SK-N-MC (cell line): ENCODE results near the gene SEL1L3.

Source experiments
- DNase-seq: peaks from one replicate; pipeline ENCODE4 v3.0.0-alpha.2; 2011; ENCODE audit warnings: low read depth, low spot score
- H3K27ac ChIP-seq: fragments of 200-600 bp; sonication (generic); 2 replicates; pipeline ENCODE4 v1.5.1; 2016; ENCODE audit warnings: mixed run types
- H3K36me3 ChIP-seq: fragments of 200-600 bp; sonication (generic); 2 replicates; pipeline ENCODE4 v1.6.1; 2017; ENCODE audit warnings: antibody characterized with exemption, low read length, mixed read lengths; ENCODE audit not compliant: insufficient read depth
- H3K4me3 ChIP-seq: fragments of 200-600 bp; sonication (generic); 2 replicates; pipeline ENCODE4 v1.5.1; 2016
- H3K9ac ChIP-seq: fragments of 200-600 bp; sonication (generic); 2 replicates; pipeline ENCODE4 v1.8.0; 2017; ENCODE audit warnings: mixed run types, mixed read lengths; ENCODE audit not compliant: insufficient read length
- H3K9me3 ChIP-seq: fragments of 200-600 bp; sonication (generic); 2 replicates; pipeline ENCODE4 v1.6.1; 2017; ENCODE audit warnings: low read depth, mild to moderate bottlenecking, antibody characterized with exemption, low read length, moderate library complexity, mixed read lengths
- EZH2 ChIP-seq: fragments of 200-600 bp; sonication (generic); IDR thresholded peaks from one replicate; pipeline ENCODE4 v1.6.1; 2017; ENCODE audit warnings: antibody characterized with exemption
- FOXP2 ChIP-seq: optimal IDR thresholded peaks from 2 replicates; pipeline ENCODE3; 2011; ENCODE audit warnings: mild to moderate bottlenecking, moderate library complexity; ENCODE audit not compliant: insufficient read depth; ENCODE audit errors: extremely low read length, control extremely low read depth
- POLR2AphosphoS5 ChIP-seq: IDR thresholded peaks from 2 replicates; pipeline ENCODE4 v1.6.1; 2012; ENCODE audit warnings: mild to moderate bottlenecking, low read depth, low read length, borderline replicate concordance

SEL1L3 gene

DNA sequence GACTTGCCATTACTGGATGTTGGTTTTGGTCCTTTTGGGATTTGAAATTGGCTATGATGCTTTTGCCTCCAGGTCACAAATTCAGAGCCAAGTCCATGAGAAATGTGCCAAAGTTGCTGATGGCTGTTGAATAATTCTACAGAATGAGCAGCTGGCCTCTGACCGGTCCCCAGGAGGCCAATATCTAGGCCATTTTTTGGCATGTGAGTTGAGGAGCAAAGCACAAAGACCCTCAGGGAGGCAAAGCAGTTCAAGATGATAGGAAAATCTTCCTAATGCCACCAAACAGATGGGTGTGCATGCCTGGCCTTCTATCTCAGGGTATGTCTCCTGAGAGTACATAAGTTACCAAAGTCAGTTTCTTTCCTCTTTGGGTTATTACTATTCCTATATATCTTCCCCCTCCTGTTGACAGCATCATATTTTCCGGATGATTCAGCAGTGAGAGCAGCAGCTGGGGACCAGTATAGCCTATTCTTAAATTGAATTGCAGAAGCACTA is 44.4 kb downstream of the SEL1L3 start:
- DNase-seq: no peak
- no peak overlapping the region for H3K4me3 ChIP-seq
- TF ChIP-seq POLR2AphosphoS5: no peak
- TF ChIP-seq EZH2: no peak
- no peak for TF ChIP-seq FOXP2
- no peak overlapping the region for H3K9ac ChIP-seq
- no peak overlapping the region for H3K27ac ChIP-seq
- H3K36me3 ChIP-seq: peaks cover 4% of the 10 kb centered on the region; the same call in 1 of the 2 replicates
- no peaks in the 10 kb centered on the region for H3K9me3 ChIP-seq

DNA sequence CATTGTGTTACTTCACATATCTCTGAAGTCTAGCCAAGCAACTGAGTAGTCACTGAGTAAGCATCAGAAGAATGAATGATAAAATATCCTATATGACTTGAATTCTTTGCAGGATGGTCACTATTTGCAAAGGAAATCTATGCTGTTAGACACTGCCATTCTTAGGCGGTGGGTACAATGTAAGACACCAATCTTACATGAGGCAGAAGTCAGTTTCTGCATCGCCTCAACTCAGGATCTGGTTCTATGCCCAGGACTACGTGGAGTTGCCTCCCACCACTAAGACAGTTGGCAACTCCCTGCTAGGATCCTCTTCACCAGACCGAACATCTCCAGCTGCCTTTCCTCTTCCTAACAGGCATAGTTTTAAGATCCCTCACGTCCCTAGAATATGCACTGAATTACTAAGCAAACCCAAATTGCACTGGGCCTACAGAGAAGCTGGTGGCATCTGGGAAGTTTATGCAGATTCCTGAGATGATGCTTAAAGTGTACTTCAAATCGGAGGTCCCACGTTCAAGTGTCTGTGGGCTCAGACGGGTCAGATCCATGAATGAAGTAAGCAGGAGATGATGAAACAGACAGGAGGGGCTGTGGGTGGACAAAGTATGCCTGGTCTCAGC is 45.6 kb downstream of the SEL1L3 start:
- Histone ChIP-seq H3K36me3 (peaks cover 4% of the 10 kb centered on the region; the same call in 1 of the 2 replicates), H3K27ac (no peak overlapping the region), H3K9ac (no peak overlapping the region), H3K9me3 (no peaks in the 10 kb centered on the region), H3K4me3 (no peak overlapping the region)
- no peak for TF ChIP-seq POLR2AphosphoS5
- TF ChIP-seq EZH2: no peak
- no peak for TF ChIP-seq FOXP2
- no peak for DNase-seq

DNA sequence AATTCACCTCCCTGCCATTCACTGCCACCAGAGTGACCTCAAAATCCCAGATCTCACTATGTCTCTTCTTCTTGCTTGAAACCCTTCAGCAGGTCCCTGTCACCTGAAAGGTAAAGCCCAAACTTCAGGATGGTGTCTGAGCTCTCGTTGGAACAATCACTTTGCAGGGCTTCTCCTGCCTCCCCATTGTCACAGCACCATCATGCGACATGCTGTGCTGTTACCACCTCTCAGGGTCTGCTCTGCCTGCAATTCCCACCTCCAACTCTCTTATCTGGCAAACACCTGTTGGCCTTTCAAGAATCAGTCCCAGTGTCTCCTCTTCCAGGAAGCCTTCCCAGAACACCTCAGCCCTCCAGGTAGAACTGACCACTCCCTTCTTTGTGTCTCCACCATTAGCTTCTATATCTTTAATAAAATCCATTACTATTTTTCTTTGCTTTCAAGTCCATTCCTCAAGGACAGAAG is 46.2 kb downstream of the SEL1L3 start:
- Histone ChIP-seq H3K36me3 (peaks cover 4% of the 10 kb centered on the region; the same call in 1 of the 2 replicates), H3K9ac (no peak overlapping the region), H3K4me3 (no peak overlapping the region), H3K9me3 (no peaks in the 10 kb centered on the region), H3K27ac (no peak overlapping the region)
- TF ChIP-seq FOXP2 (no peak), POLR2AphosphoS5 (no peak), EZH2 (no peak)
- no peak for DNase-seq

- TF ChIP-seq EZH2: no peak
- no peak for TF ChIP-seq POLR2AphosphoS5
- no peak for TF ChIP-seq FOXP2
- no peak overlapping the region for H3K27ac ChIP-seq
Measured at GRCh38 chr4:25815586-25815985, 47.2 kb downstream of the SEL1L3 start.

GRCh38 chr4:25814301-25815136 is 48.3 kb downstream of the SEL1L3 start:
- no peak for DNase-seq
- H3K27ac ChIP-seq: no peak overlapping the region
- TF ChIP-seq FOXP2: no peak
- TF ChIP-seq EZH2: no peak
- TF ChIP-seq POLR2AphosphoS5: no peak
- no peak overlapping the region for H3K4me3 ChIP-seq
- peaks cover under 1% of the 10 kb centered on the region; the same call in 1 of the 2 replicates for H3K36me3 ChIP-seq
- H3K9ac ChIP-seq: no peak overlapping the region
- no peaks in the 10 kb centered on the region for H3K9me3 ChIP-seq

More at GRCh38 chr4:25815586-25815985, 47.2 kb downstream of the SEL1L3 start:
- DNase-seq: no peak
- Histone ChIP-seq H3K4me3 (no peak overlapping the region), H3K9ac (no peak overlapping the region), H3K9me3 (no peaks in the 10 kb centered on the region), H3K36me3 (peaks cover 4% of the 10 kb centered on the region; the same call in 1 of the 2 replicates)

DNA sequence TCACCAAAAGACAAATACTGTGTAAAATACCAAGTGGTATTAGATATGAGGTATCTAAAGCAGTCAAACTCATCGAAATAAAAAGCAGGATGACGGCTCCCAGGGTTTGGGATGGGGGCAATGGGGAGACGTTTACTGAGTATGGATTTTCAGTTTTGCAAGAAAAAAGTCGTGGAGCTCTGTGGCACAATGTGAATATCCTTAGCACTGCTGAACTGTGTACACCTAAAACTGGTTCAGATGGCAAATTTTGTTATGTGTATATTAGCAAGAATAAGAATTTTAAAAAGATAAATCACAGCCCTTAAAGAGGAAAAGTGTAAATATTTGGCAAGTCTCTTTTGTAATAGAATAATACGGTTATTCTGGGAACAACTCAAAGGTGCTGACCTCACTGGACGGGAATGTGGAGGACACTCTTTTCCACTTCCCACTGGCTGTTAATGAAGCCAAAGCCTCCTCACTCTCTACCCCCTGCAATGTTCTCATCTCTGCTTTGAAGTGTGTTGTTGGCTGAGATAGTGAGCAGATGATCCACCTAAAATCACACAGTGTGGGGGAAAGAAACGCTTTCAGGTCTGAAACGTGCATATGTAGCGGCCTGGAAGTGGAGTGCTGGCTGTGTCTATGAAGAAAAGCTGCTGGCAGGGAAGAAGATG is 49.2 kb downstream of the SEL1L3 start:
- no peak overlapping the region for H3K27ac ChIP-seq

GRCh38 chr4:25811841-25812240 is 50.9 kb downstream of the SEL1L3 start:
- Histone ChIP-seq H3K27ac (no peak overlapping the region), H3K9me3 (no peaks in the 10 kb centered on the region), H3K9ac (no peak overlapping the region), H3K36me3 (no peaks in the 10 kb centered on the region; the same call in 1 of the 2 replicates), H3K4me3 (no peak overlapping the region)
- TF ChIP-seq POLR2AphosphoS5: no peak
- no peak for TF ChIP-seq EZH2
- no peak for TF ChIP-seq FOXP2
- DNase-seq: no peak

More for the DNA sequence above, 49.2 kb downstream of the SEL1L3 start:
- no peak for DNase-seq
- no peak for TF ChIP-seq FOXP2
- Histone ChIP-seq H3K4me3 (no peak overlapping the region), H3K36me3 (no peaks in the 10 kb centered on the region; the same call in 1 of the 2 replicates), H3K9ac (no peak overlapping the region), H3K9me3 (no peaks in the 10 kb centered on the region)

DNA sequence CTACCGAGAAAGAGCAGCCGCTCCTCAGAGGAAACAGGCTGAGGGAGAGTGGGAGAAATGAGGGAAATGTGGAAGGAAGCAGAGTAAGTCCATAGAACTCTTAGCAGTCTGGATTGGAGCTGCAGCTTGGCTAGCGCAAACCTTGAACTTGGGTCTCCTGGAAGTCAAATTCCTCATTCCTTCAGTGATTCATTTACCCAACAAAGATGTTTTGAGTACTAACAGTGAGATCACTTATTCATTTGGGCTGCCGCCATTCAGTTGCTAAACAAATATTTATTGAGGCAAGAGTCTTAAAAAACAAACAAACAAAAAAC is 51.5 kb downstream of the SEL1L3 start:
- Histone ChIP-seq H3K27ac (no peak overlapping the region), H3K36me3 (no peaks in the 10 kb centered on the region; the same call in 1 of the 2 replicates), H3K4me3 (no peak overlapping the region), H3K9ac (no peak overlapping the region), H3K9me3 (no peaks in the 10 kb centered on the region)
- TF ChIP-seq POLR2AphosphoS5 (no peak), FOXP2 (no peak), EZH2 (no peak)
- DNase-seq: no peak
